ENCODE data around the gene OR51B4. TPM values are rescaled to one million over a fixed set of nuclear protein-coding genes. Genes with fewer than 3 reads are reported as not detected.
"Not testable (repeated sequence)": the region's sequence is repeated elsewhere in the genome, so short reads cannot be mapped to it uniquely, and the experiment has no call there.

The OR51B4 gene
- total RNA-seq, 2 experiments from 2014 or later = not detected

GRCh38 chr11:5275369-5276110 lies 26.2 kb downstream of the OR51B4 start:
- Mint-ChIP-seq H3K27ac (no peak overlapping the region), H3K9me3 (no peaks in the 10 kb centered on the region), H3K27me3 (no peaks in the 10 kb centered on the region), H3K36me3 (no peaks in the 10 kb centered on the region), H3K4me3 (no peak overlapping the region), H3K4me1 (no peaks in the 10 kb centered on the region)
- DNase-seq (no peak), ATAC-seq (ENCODE audit: low read depth) (no peak)
- POLR2A ChIA-PET = no interaction called here

- POLR2A ChIA-PET = no interaction called here
- Mint-ChIP-seq H3K4me1 (no peaks in the 10 kb centered on the region), H3K9me3 (no peaks in the 10 kb centered on the region), H3K27ac (no peak overlapping the region), H3K4me3 (no peak overlapping the region), H3K36me3 (no peaks in the 10 kb centered on the region), H3K27me3 (no peaks in the 10 kb centered on the region)
- ATAC-seq (ENCODE audit: low read depth) (no peak), DNase-seq (no peak)
Observed at GRCh38 chr11:5274395-5274794, 27.4 kb downstream of the OR51B4 start.

- H3K9me3 Mint-ChIP-seq = no peaks in the 10 kb centered on the region
- H3K27ac Mint-ChIP-seq = no peak overlapping the region
- no peaks in the 10 kb centered on the region for H3K36me3 Mint-ChIP-seq
- POLR2A ChIA-PET = no interaction called here
- no peaks in the 10 kb centered on the region for H3K4me1 Mint-ChIP-seq
- ATAC-seq (ENCODE audit: low read depth) = no peak
- no peaks in the 10 kb centered on the region for H3K27me3 Mint-ChIP-seq
- H3K4me3 Mint-ChIP-seq = no peak overlapping the region
- no peak for DNase-seq
Observed at GRCh38 chr11:5272395-5273017, 29.2 kb downstream of the OR51B4 start.

- Mint-ChIP-seq H3K9me3 (no peaks in the 10 kb centered on the region), H3K27me3 (peaks cover 3% of the 10 kb centered on the region), H3K36me3 (no peaks in the 10 kb centered on the region), H3K27ac (no peak within 1 kb of the TSS), H3K4me3 (no peak within 1 kb of the TSS), H3K4me1 (no peaks in the 10 kb centered on the region)
- POLR2A ChIA-PET = no interaction called here
- DNase-seq (no peak), ATAC-seq (ENCODE audit: low read depth) (no peak)
Observed at GRCh38 chr11:5269715-5270147, 32.0 kb downstream of the OR51B4 start, which contains the start of gene HBE1. Gene HBE1, minus strand, starts transcription at chr11:5269945. Its CDS starts 55 bp downstream, at chr11:5269890.

GRCh38 chr11:5267033-5267563 lies 34.6 kb downstream of the OR51B4 start:
- POLR2A ChIA-PET = no interaction called here
- Mint-ChIP-seq H3K27ac (no peak overlapping the region), H3K36me3 (no peaks in the 10 kb centered on the region), H3K4me3 (no peak overlapping the region), H3K27me3 (peaks cover 3% of the 10 kb centered on the region), H3K4me1 (no peaks in the 10 kb centered on the region), H3K9me3 (peaks cover 2% of the 10 kb centered on the region)
- ATAC-seq (ENCODE audit: low read depth) (no peak), DNase-seq (no peak)

- H3K9me3 Mint-ChIP-seq = peaks cover 3% of the 10 kb centered on the region
Observed at GRCh38 chr11:5266609-5267008, 35.1 kb downstream of the OR51B4 start.

GRCh38 chr11:5265832-5266231 lies 35.9 kb downstream of the OR51B4 start:
- H3K4me1 Mint-ChIP-seq = no peaks in the 10 kb centered on the region
- H3K9me3 Mint-ChIP-seq = peaks cover 5% of the 10 kb centered on the region
- POLR2A ChIA-PET = no interaction called here
- no peak overlapping the region for H3K27ac Mint-ChIP-seq
- DNase-seq = no peak
- no peaks in the 10 kb centered on the region for H3K36me3 Mint-ChIP-seq
- H3K27me3 Mint-ChIP-seq = peaks cover 3% of the 10 kb centered on the region
- no peak overlapping the region for H3K4me3 Mint-ChIP-seq
- no peak for ATAC-seq (ENCODE audit: low read depth)

More at GRCh38 chr11:5266609-5267008, 35.1 kb downstream of the OR51B4 start:
- POLR2A ChIA-PET = no interaction called here
- Mint-ChIP-seq H3K27me3 (peaks cover 3% of the 10 kb centered on the region), H3K4me3 (no peak overlapping the region), H3K36me3 (no peaks in the 10 kb centered on the region), H3K27ac (no peak overlapping the region), H3K4me1 (no peaks in the 10 kb centered on the region)
- ATAC-seq (ENCODE audit: low read depth) (no peak), DNase-seq (no peak)

- H3K36me3 Mint-ChIP-seq = no peaks in the 10 kb centered on the region
- POLR2A ChIA-PET = no interaction called here
- H3K4me1 Mint-ChIP-seq = no peaks in the 10 kb centered on the region
- ATAC-seq (ENCODE audit: low read depth) (no peak), DNase-seq (no peak)
- no peak overlapping the region for H3K27ac Mint-ChIP-seq
- H3K4me3 Mint-ChIP-seq = no peak overlapping the region
- H3K27me3 Mint-ChIP-seq = no peaks in the 10 kb centered on the region
- peaks cover 5% of the 10 kb centered on the region for H3K9me3 Mint-ChIP-seq
Observed at GRCh38 chr11:5258543-5259262, 43.0 kb downstream of the OR51B4 start.

GRCh38 chr11:5257296-5257695 lies 44.5 kb downstream of the OR51B4 start:
- DNase-seq (no peak), ATAC-seq (ENCODE audit: low read depth) (no peak)
- H3K4me3 Mint-ChIP-seq = no peak overlapping the region
- no peaks in the 10 kb centered on the region for H3K36me3 Mint-ChIP-seq
- H3K9me3 Mint-ChIP-seq = peaks cover 3% of the 10 kb centered on the region
- POLR2A ChIA-PET = no interaction called here
- no peaks in the 10 kb centered on the region for H3K4me1 Mint-ChIP-seq
- no peak overlapping the region for H3K27ac Mint-ChIP-seq
- H3K27me3 Mint-ChIP-seq = no peaks in the 10 kb centered on the region

- H3K36me3 Mint-ChIP-seq; H3K4me3 Mint-ChIP-seq; H3K4me1 Mint-ChIP-seq; DNase-seq; ATAC-seq (ENCODE audit: low read depth); H3K9me3 Mint-ChIP-seq; POLR2A ChIA-PET; H3K27me3 Mint-ChIP-seq; H3K27ac Mint-ChIP-seq: not testable (repeated sequence)
Observed at GRCh38 chr11:5254646-5255413, 46.9 kb downstream of the OR51B4 start, which contains the start of gene HBG2. Gene HBG2, minus strand, starts transcription at chr11:5254781. Its CDS starts 53 bp downstream, at chr11:5254728.

GRCh38 chr11:5254023-5254422 lies 47.7 kb downstream of the OR51B4 start:
- POLR2A ChIA-PET; H3K4me3 Mint-ChIP-seq; H3K9me3 Mint-ChIP-seq; DNase-seq; H3K27me3 Mint-ChIP-seq; ATAC-seq (ENCODE audit: low read depth); H3K36me3 Mint-ChIP-seq; H3K27ac Mint-ChIP-seq; H3K4me1 Mint-ChIP-seq: not testable (repeated sequence)

GRCh38 chr11:5253440-5253839 lies 48.3 kb downstream of the OR51B4 start:
- H3K4me3 Mint-ChIP-seq; DNase-seq; H3K27me3 Mint-ChIP-seq; H3K4me1 Mint-ChIP-seq; H3K9me3 Mint-ChIP-seq; H3K36me3 Mint-ChIP-seq; H3K27ac Mint-ChIP-seq; ATAC-seq (ENCODE audit: low read depth); POLR2A ChIA-PET: not testable (repeated sequence)

- H3K27me3 Mint-ChIP-seq = peaks cover 4% of the 10 kb centered on the region
- ATAC-seq (ENCODE audit: low read depth) (no peak), DNase-seq (no peak)
- H3K4me1 Mint-ChIP-seq = no peaks in the 10 kb centered on the region
- no peak overlapping the region for H3K27ac Mint-ChIP-seq
- no peak overlapping the region for H3K4me3 Mint-ChIP-seq
- no peaks in the 10 kb centered on the region for H3K9me3 Mint-ChIP-seq
- no peaks in the 10 kb centered on the region for H3K36me3 Mint-ChIP-seq
- POLR2A ChIA-PET = no interaction called here
Observed at GRCh38 chr11:5252919-5253265, 48.9 kb downstream of the OR51B4 start.
